ENCODE data around the gene ATXN2L. TPM values are rescaled to one million over a fixed set of nuclear protein-coding genes. Genes with fewer than 3 reads are reported as not detected.
"Not testable (repeated sequence)": the region's sequence is repeated elsewhere in the genome, so short reads cannot be mapped to it uniquely, and the experiment has no call there.

Gene ATXN2L
- total and polyA plus RNA-seq, 2 donors (not counting 1 experiment from before 2014, with no cell fraction given), result 16.4 to 52.8 TPM

DNA sequence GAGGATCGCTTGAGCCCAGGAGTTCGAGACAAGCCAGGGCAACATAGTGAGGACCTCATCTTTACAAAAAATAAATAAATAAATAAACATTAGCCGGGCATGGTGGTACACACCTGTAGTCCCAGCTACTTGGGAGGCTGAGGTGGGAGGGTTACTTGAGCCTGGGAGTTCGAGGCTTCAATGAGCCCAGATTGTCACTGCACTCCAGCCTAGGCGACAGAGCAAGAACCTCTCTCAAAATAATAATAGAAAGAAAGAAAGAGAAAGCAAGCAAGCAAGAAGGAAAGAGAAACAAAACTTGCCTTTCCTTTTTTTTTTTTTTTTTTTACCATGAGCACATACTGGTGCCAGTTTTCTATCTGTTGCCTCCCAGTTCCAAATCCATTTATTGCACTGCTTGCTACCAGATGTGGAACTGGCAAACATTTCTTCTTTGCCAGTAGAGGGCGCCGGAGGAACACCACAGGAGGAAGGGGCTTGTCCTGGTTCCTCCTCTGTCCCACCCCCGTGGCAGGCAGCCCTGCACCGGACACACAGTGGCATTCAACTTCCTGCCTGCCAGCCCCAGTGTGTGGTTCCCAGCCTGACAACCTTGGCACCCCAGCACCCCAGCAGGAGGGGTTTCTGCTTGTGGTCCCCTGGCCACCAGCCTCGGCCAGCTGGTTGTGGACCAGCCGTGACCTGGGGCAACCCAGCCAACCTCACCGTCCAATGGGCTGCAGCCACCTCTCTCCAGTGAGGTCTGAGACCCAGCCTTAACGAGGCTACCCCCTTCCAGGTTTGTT is 20.4 kb upstream of the ATXN2L start:
- H3K4me1 ChIP-seq (ENCODE audit: control insufficient read depth, extremely low read depth, insufficient read depth, low read length); H3K27ac ChIP-seq (ENCODE audit: insufficient read depth, low read length); H3K79me2 ChIP-seq (ENCODE audit: control insufficient read depth, insufficient read depth, low read length); H4K20me1 ChIP-seq (ENCODE audit: control insufficient read depth, extremely low read depth, insufficient read depth, low read length); H3K9ac ChIP-seq (ENCODE audit: insufficient read depth, low read length); H3K27me3 ChIP-seq (ENCODE audit: control insufficient read depth, insufficient read depth, low read length); H2AFZ ChIP-seq (ENCODE audit: low read length); H3K4me2 ChIP-seq (ENCODE audit: extremely low read depth, insufficient read depth, low read length); H3K36me3 ChIP-seq (ENCODE audit: control insufficient read depth, insufficient read depth, low read length); H3K9me3 ChIP-seq (ENCODE audit: control insufficient read depth, insufficient read depth, low read depth, low read length): not testable (repeated sequence)
- H3K4me3 ChIP-seq (replicated peaks in 1 of 4; ENCODE audit: control extremely low read depth in 1 of 4, insufficient read depth in 1 of 4, low read depth in 3 of 4, low read length in 4 of 4), result peak overlapping the region in 1 of 4 experiments; percentile 34
- DNase-seq (ENCODE audit: low read depth in 2 of 2), result peak; percentile 68 to 81
- TF ChIP-seq, protein P1, sequence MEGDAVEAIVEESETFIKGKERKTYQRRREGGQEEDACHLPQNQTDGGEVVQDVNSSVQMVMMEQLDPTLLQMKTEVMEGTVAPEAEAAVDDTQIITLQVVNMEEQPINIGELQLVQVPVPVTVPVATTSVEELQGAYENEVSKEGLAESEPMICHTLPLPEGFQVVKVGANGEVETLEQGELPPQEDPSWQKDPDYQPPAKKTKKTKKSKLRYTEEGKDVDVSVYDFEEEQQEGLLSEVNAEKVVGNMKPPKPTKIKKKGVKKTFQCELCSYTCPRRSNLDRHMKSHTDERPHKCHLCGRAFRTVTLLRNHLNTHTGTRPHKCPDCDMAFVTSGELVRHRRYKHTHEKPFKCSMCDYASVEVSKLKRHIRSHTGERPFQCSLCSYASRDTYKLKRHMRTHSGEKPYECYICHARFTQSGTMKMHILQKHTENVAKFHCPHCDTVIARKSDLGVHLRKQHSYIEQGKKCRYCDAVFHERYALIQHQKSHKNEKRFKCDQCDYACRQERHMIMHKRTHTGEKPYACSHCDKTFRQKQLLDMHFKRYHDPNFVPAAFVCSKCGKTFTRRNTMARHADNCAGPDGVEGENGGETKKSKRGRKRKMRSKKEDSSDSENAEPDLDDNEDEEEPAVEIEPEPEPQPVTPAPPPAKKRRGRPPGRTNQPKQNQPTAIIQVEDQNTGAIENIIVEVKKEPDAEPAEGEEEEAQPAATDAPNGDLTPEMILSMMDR (conservative IDR thresholded peaks at IDR 0.05 in 1 of 2, IDR thresholded peaks at IDR 0.05 in 1 of 2; ENCODE audit: low read depth in 1 of 2, low read length in 2 of 2), result peak; percentile 27 to 47

DNA sequence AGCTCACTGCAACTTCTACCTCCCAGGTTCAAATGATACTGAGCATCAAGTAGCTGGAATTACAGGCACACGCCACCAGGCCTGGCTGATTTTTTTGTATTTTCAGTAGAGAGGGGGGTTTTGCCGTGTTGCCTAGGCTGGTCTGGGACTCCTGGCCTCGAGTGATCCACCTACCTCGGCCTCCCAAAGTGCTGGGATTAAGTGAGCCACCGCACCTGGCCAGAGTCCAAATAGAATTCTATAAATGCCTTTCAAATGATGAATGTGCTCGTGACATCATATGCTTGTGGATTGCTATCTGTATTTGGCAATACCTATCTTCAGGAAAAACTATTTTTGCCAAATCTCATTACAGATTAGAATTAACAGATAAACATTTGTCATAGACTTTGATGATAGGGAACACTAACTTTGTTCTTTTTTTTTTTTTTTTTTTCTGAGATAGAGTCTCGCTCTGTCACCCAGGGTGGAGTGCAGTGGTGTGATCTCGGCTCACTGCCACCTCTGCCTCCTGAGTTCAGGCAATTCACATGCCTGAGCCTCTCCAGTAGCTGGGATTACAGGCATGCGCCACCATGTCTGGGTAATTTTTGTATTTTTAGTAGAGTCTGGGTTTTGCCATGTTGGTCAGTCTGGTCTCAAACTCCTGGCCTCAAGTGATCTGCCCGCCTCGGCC is 15.2 kb upstream of the ATXN2L start:
- not testable (repeated sequence) for H3K27ac ChIP-seq (ENCODE audit: insufficient read depth, low read length); H3K9me3 ChIP-seq (ENCODE audit: control insufficient read depth, insufficient read depth, low read depth, low read length); H3K4me1 ChIP-seq (ENCODE audit: control insufficient read depth, extremely low read depth, insufficient read depth, low read length); H3K79me2 ChIP-seq (ENCODE audit: control insufficient read depth, insufficient read depth, low read length); H3K4me3 ChIP-seq (replicated peaks in 1 of 4; ENCODE audit: control extremely low read depth in 1 of 4, insufficient read depth in 1 of 4, low read depth in 3 of 4, low read length in 4 of 4); H3K4me2 ChIP-seq (ENCODE audit: extremely low read depth, insufficient read depth, low read length); H3K27me3 ChIP-seq (ENCODE audit: control insufficient read depth, insufficient read depth, low read length); H4K20me1 ChIP-seq (ENCODE audit: control insufficient read depth, extremely low read depth, insufficient read depth, low read length); DNase-seq (ENCODE audit: low read depth in 2 of 2); H3K9ac ChIP-seq (ENCODE audit: insufficient read depth, low read length); H3K36me3 ChIP-seq (ENCODE audit: control insufficient read depth, insufficient read depth, low read length); H2AFZ ChIP-seq (ENCODE audit: low read length)

DNA sequence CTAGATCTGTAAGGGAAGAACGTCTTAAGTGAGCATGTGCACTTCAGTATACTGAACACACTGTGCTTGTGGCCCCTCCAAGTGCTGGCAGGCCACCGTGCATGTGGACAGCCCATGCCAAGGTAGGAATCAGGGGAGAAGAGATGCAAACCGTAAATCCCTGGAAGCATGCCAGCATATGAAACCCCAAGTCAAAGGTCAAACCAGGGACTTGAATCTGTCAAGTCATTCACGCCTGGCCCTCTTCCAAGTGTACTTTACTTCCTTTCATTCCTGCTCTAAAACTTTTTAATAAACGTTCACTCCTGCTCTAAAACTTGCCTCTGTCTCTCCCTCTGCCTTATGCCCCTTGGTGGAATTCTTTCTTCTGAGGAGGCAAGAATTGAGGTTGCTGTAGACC is 2.8 kb upstream of the ATXN2L start:
- Histone ChIP-seq H2AFZ (ENCODE audit: low read length) (no peak overlapping the region), H3K79me2 (ENCODE audit: control insufficient read depth, insufficient read depth, low read length) (peaks cover 13% of the 10 kb centered on the region), H3K9me3 (ENCODE audit: control insufficient read depth, insufficient read depth, low read depth, low read length) (no peaks in the 10 kb centered on the region), H3K9ac (ENCODE audit: insufficient read depth, low read length) (no peak overlapping the region), H4K20me1 (ENCODE audit: control insufficient read depth, extremely low read depth, insufficient read depth, low read length) (no peaks in the 10 kb centered on the region), H3K4me1 (ENCODE audit: control insufficient read depth, extremely low read depth, insufficient read depth, low read length) (peaks cover 2% of the 10 kb centered on the region), H3K27me3 (ENCODE audit: control insufficient read depth, insufficient read depth, low read length) (no peaks in the 10 kb centered on the region), H3K4me3 (replicated peaks in 1 of 4; ENCODE audit: control extremely low read depth in 1 of 4, insufficient read depth in 1 of 4, low read depth in 3 of 4, low read length in 4 of 4) (no peak overlapping the region), H3K36me3 (ENCODE audit: control insufficient read depth, insufficient read depth, low read length) (peaks cover 3% of the 10 kb centered on the region), H3K27ac (ENCODE audit: insufficient read depth, low read length) (no peak overlapping the region), H3K4me2 (ENCODE audit: extremely low read depth, insufficient read depth, low read length) (no peak overlapping the region)
- TF ChIP-seq, protein P1 (conservative IDR thresholded peaks at IDR 0.05 in 1 of 2, IDR thresholded peaks at IDR 0.05 in 1 of 2; ENCODE audit: low read depth in 1 of 2, low read length in 2 of 2), result no peak
- TF ChIP-seq EZH2 (IDR thresholded peaks at IDR 0.05; ENCODE audit: low read length, missing control alignments), result no peak
- DNase-seq (ENCODE audit: low read depth in 2 of 2), result no peak

DNA sequence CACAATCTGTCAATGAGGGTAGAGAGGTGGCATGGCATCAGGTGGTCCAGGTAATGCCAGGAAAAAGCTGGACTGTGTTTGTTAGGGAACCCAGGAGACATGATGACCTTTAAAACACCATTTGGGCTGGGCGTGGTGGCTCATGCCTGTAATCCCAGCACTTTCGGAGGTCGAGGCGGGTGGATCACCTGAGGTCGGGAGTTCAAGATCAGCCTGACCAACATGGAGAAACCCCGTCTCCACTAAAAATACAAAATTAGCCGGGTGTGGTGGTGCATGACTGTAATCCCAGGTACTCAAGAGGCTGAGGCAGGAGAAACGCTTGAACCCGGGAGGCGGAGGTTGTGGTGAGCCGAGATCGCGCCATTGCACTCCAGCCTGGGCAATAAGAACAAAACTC is 2.3 kb upstream of the ATXN2L start:
- not testable (repeated sequence) for H3K4me3 ChIP-seq (replicated peaks in 1 of 4; ENCODE audit: control extremely low read depth in 1 of 4, insufficient read depth in 1 of 4, low read depth in 3 of 4, low read length in 4 of 4); H3K36me3 ChIP-seq (ENCODE audit: control insufficient read depth, insufficient read depth, low read length); H4K20me1 ChIP-seq (ENCODE audit: control insufficient read depth, extremely low read depth, insufficient read depth, low read length); DNase-seq (ENCODE audit: low read depth in 2 of 2); H3K27ac ChIP-seq (ENCODE audit: insufficient read depth, low read length); H2AFZ ChIP-seq (ENCODE audit: low read length); H3K9ac ChIP-seq (ENCODE audit: insufficient read depth, low read length); H3K4me2 ChIP-seq (ENCODE audit: extremely low read depth, insufficient read depth, low read length); H3K27me3 ChIP-seq (ENCODE audit: control insufficient read depth, insufficient read depth, low read length); H3K9me3 ChIP-seq (ENCODE audit: control insufficient read depth, insufficient read depth, low read depth, low read length); H3K4me1 ChIP-seq (ENCODE audit: control insufficient read depth, extremely low read depth, insufficient read depth, low read length)
- peaks cover 18% of the 10 kb centered on the region for H3K79me2 ChIP-seq (ENCODE audit: control insufficient read depth, insufficient read depth, low read length)
